Naive thymus-derived CD4-positive, alpha-beta T cell (primary cell): Measurements from ENCODE around the gene RBBP7. TPM values are rescaled to one million over a fixed set of nuclear protein-coding genes. Genes with fewer than 3 reads are reported as not detected.
A peak's percentile ranks its signal among the peaks of the same experiment; 100 is the strongest.

Experiments
- ATAC-seq: fragments of 150-1000 bp; cut with Tn5 transposase; 2 replicates; pipeline ENCODE4 v1.10.0; 2021; ENCODE audit warnings: mild to moderate bottlenecking, moderate library complexity
- CTCF ChIA-PET: fragments of 350-600 bp; sonication (Branson Sonifier 250); formaldehyde crosslinking; loops from one replicate; lab custom pipeline; 2021; ENCODE audit warnings: antibody characterized with exemption; lab: Charles Lee
- POLR2A ChIA-PET: fragments of 350-600 bp; sonication (Branson Sonifier 250); formaldehyde crosslinking; loops from one replicate; lab custom pipeline; 2021; ENCODE audit warnings: antibody characterized with exemption, inconsistent platforms; lab: Charles Lee
- DNase-seq, 9 donors: peaks; one replicate each; pipeline versions ENCODE4 v3.0.0 to v3.0.0-alpha.2; 2020 to 2022; ENCODE audit warnings: mixed read lengths in 1 of 9
- H3K27ac ChIP-seq: one replicate; pipeline ENCODE4 v1.7.0; 2013; ENCODE audit warnings: mild to moderate bottlenecking, low read depth, low read length, moderate library complexity
- H3K27me3 ChIP-seq, 2 donors: one replicate each; pipeline ENCODE4 v1.7.0; 2013; ENCODE audit warnings: low read length in 2 of 2, mild to moderate bottlenecking in 2 of 2, moderate library complexity in 2 of 2; ENCODE audit not compliant: control insufficient read depth in 2 of 2, insufficient read depth in 2 of 2
- H3K36me3 ChIP-seq, 3 experiments: 1 replicate in 2 of 3; 2 replicates in 1 of 3; pipeline ENCODE4 v1.7.0; 2013; ENCODE audit warnings: low read length in 3 of 3, mild to moderate bottlenecking in 3 of 3, moderate library complexity in 1 of 3; ENCODE audit not compliant: insufficient read depth in 3 of 3, control insufficient read depth in 2 of 3
- H3K4me1 ChIP-seq, 2 donors: one replicate each; pipeline ENCODE4 v1.7.0; 2013; ENCODE audit warnings: low read length in 2 of 2, mild to moderate bottlenecking in 2 of 2, moderate library complexity in 1 of 2; ENCODE audit not compliant: control insufficient read depth in 2 of 2, insufficient read depth in 2 of 2
- H3K4me3 ChIP-seq: 2 replicates; pipeline ENCODE4 v1.7.0; 2013; ENCODE audit warnings: mild to moderate bottlenecking, low read length
- H3K9me3 ChIP-seq, 3 experiments: 1 replicate in 2 of 3; 2 replicates in 1 of 3; pipeline ENCODE4 v1.7.0; 2013; ENCODE audit warnings: low read length in 3 of 3; ENCODE audit not compliant: control insufficient read depth in 2 of 3
- H3K27ac Mint-ChIP-seq, 9 donors: one replicate each; pipeline ENCODE4 v1.8.0; 2020 to 2022; ENCODE audit warnings: mixed read lengths in 9 of 9, mild to moderate bottlenecking in 8 of 9, moderate library complexity in 5 of 9, inconsistent platforms in 2 of 9
- H3K27me3 Mint-ChIP-seq, 5 donors: one replicate each; pipeline ENCODE4 v1.8.0; 2021 to 2022; ENCODE audit warnings: mixed read lengths in 5 of 5, mild to moderate bottlenecking in 1 of 5
- H3K36me3 Mint-ChIP-seq, 5 donors: one replicate each; pipeline ENCODE4 v1.8.0; 2020 to 2022; ENCODE audit warnings: mixed read lengths in 5 of 5, mild to moderate bottlenecking in 3 of 5, inconsistent platforms in 1 of 5
- H3K4me1 Mint-ChIP-seq, 7 donors: one replicate each; pipeline ENCODE4 v1.8.0; 2020 to 2022; ENCODE audit warnings: mixed read lengths in 7 of 7, mild to moderate bottlenecking in 3 of 7, inconsistent platforms in 1 of 7
- H3K4me3 Mint-ChIP-seq, 10 donors: one replicate each; pipeline ENCODE4 v1.8.0; 2020 to 2022; ENCODE audit warnings: mild to moderate bottlenecking in 10 of 10, mixed read lengths in 10 of 10, moderate library complexity in 6 of 10, inconsistent platforms in 2 of 10
- H3K9me3 Mint-ChIP-seq, 11 donors: one replicate each; pipeline ENCODE4 v1.8.0; 2020 to 2022; ENCODE audit warnings: mixed read lengths in 11 of 11, mild to moderate bottlenecking in 4 of 11, inconsistent platforms in 1 of 11, moderate library complexity in 1 of 11
- intact Hi-C, 2 donors: fragments of 100-400 bp; cut with micrococcal nuclease; formaldehyde crosslinking; loops; one replicate each; pipeline ENCODE4 v1.15.1; 2023
- polyA plus RNA-seq, 2 donors: library from polyadenylated mRNA; unstranded; fragments of 300-500 nt; fragmentation: Illumina TruSeq; gene quantifications; one replicate each; pipeline ENCODE4 v1.2.3, GENCODE V29; 2021
- total RNA-seq, 6 experiments: library from RNA in 5 of 6; stranded (reverse) in 5 of 6; gene quantifications; 1 replicate in 5 of 6; 2 replicates in 1 of 6; pipeline ENCODE4 v1.2.3 and lab custom pipeline; 2021 to 2026

The RBBP7 gene
- total and polyA plus RNA-seq, 7 experiments from 2014 or later: 82.9 to 145 (median 95.6) TPM

DNA sequence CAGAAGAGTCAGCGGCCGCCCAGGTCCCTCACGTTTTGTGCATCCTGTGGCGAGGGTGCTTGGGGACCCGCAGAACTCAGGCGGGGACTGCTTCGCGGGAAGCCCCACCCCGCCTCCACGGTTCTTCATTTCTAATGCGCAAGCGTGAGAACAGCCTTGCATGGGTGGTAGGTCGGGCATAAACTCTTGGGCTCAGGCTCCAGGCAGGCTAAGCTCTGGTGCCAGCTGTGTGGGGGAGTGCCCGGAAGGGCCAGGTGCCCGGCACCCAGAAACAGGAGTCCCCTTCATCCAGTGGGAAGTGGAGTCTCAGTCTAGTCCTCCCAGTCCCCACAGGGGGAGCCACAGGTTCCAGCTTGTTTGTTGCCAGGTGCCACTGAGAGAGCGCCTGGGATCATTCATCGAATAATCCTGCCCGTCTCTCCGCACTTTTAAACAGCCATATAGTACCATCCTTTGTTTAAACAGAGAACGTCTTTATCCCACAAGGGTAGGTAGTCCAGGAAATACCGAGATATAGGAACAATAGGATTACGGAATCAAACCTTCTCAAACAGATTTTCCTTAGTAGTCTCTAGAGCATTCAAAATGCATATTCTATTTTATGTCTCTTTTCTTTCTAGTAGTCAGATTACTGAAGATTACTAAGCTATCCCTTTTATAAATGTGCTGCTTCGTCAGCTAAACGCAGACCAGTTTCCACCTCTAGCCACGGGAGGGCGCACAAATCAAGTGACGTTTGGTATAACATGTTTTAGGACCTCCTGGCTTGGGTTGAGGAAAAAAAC is 12.7 kb upstream of the RBBP7 start:
- no peaks in the 10 kb centered on the region for H3K27me3 ChIP-seq
- Mint-ChIP-seq H3K27ac (peak overlapping the region in 7 of 9 donors; percentile 31 to 88 (median 67)), H3K4me3 (peak overlapping the region; percentile 73 to 82 (median 78)), H3K9me3 (peaks cover 0 to 2% (median 0%) of the 10 kb centered on the region in 11 donors), H3K27me3 (peaks cover 0 to 12% (median 0%) of the 10 kb centered on the region in 5 donors), H3K4me1 (peaks cover 0 to 10% (median 4%) of the 10 kb centered on the region in 7 donors), H3K36me3 (no peaks in the 10 kb centered on the region)
- H3K4me3 ChIP-seq: peak overlapping the region; percentile 74
- DNase-seq: peak; percentile 32 to 64 (median 57)
- no peaks in the 10 kb centered on the region for H3K36me3 ChIP-seq
- intact Hi-C loops: loop anchor here (1.0 to 2.0 kb wide), 5 partner anchors 9 to 163 kb away; partner anchors contain the start of genes RBBP7 (in 2 of the 2) and REPS2 (in 2 of the 2)
- ChIA-PET POLR2A (interaction anchor here (0.9 to 2.3 kb wide), 5 partner anchors 7 to 15 kb away, joined by 3 to 17 read pairs (median 7); partner anchors contain the start of gene RBBP7), CTCF (interaction anchor here (0.6 to 2.8 kb wide), 10 partner anchors 9 to 164 kb away, joined by 3 to 16 read pairs (median 4); no protein-coding TSS in a partner anchor)
- H3K27ac ChIP-seq: peak overlapping the region; percentile 60
- no peaks in the 10 kb centered on the region for H3K9me3 ChIP-seq
- peak; percentile 86 for ATAC-seq
- no peaks in the 10 kb centered on the region for H3K4me1 ChIP-seq

DNA sequence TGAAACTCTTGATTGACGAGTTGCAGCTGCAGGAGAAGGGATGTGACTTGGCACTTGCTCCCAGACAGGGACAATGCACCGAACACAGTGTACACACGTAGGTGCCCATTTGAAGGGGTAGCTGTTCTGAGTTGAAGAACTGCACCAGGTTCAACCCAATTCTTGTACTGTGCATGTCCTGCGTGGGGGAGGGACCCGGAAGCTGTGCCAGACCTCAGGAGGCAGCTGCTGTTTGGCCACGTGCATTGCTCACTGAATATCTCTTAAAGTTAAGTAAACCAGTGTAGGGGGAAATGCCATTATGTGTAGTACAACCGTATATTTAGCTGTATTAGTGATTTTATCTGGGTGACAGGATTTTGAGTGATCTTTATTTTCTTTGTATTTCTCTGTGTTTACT is 12.0 kb upstream of the RBBP7 start:
- Mint-ChIP-seq H3K36me3 (no peaks in the 10 kb centered on the region), H3K4me1 (peaks cover 0 to 10% (median 4%) of the 10 kb centered on the region in 7 donors), H3K4me3 (peak overlapping the region; percentile 66 to 82 (median 78)), H3K9me3 (peaks cover 0 to 2% (median 0%) of the 10 kb centered on the region in 11 donors), H3K27ac (peak overlapping the region in 1 of 9 donors; percentile 47), H3K27me3 (peaks cover 0 to 19% (median 0%) of the 10 kb centered on the region in 5 donors)
- Histone ChIP-seq H3K36me3 (no peaks in the 10 kb centered on the region), H3K9me3 (no peaks in the 10 kb centered on the region), H3K27ac (no peak overlapping the region), H3K4me1 (no peaks in the 10 kb centered on the region), H3K4me3 (peak overlapping the region; percentile 11), H3K27me3 (no peaks in the 10 kb centered on the region)
- ATAC-seq (peak; percentile 40), DNase-seq (no peak)
- POLR2A ChIA-PET: interaction anchor here (0.9 to 2.3 kb wide), 5 partner anchors 8 to 14 kb away, joined by 3 to 17 read pairs (median 7); partner anchors contain the start of gene RBBP7
- intact Hi-C loops: loop anchor here (2.0 kb wide), 2 partner anchors 55 to 65 kb away; partner anchors contain the start of gene REPS2 (in 2 of the 2)
- CTCF ChIA-PET: interaction anchor here (0.7 to 2.8 kb wide), 7 partner anchors 9 to 165 kb away, joined by 3 to 16 read pairs (median 5); no protein-coding TSS in a partner anchor

DNA sequence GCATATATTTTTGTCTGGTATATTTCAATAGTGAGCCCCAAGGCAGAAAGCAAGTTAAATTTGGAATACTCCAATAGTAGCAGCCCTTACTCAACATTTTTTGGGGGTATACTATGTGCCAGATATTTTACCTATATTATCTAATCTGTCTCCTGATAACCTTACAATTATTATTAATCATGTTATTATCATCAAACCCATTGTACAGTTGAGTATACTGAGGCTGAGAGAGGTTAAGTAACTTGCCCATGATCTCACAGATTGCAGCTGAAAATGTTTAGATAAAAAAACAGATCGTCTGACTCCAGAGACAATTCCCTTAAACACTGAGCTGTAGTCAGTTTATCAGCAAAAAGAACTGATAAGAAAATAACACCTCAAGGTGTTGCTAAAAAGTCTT is 6.5 kb upstream of the RBBP7 start:
- Mint-ChIP-seq H3K9me3 (no peaks in the 10 kb centered on the region), H3K4me3 (no peak overlapping the region), H3K27me3 (peaks cover 0 to 41% (median 0%) of the 10 kb centered on the region in 5 donors), H3K27ac (no peak overlapping the region), H3K4me1 (peaks cover 0 to 2% (median under 1%) of the 10 kb centered on the region in 7 donors), H3K36me3 (no peaks in the 10 kb centered on the region)
- DNase-seq (no peak), ATAC-seq (no peak)
- Histone ChIP-seq H3K36me3 (no peaks in the 10 kb centered on the region), H3K27ac (no peak overlapping the region), H3K9me3 (no peaks in the 10 kb centered on the region), H3K4me3 (no peak overlapping the region), H3K4me1 (no peaks in the 10 kb centered on the region), H3K27me3 (no peaks in the 10 kb centered on the region)
- intact Hi-C loops: loop anchor here (10.0 kb wide), 2 partner anchors 858 to 1542 kb away; partner anchors contain the start of genes PIGA (in 1 of the 2) and SCML1 (in 1 of the 2)
- CTCF ChIA-PET: no interaction called here
- POLR2A ChIA-PET: no interaction called here

DNA sequence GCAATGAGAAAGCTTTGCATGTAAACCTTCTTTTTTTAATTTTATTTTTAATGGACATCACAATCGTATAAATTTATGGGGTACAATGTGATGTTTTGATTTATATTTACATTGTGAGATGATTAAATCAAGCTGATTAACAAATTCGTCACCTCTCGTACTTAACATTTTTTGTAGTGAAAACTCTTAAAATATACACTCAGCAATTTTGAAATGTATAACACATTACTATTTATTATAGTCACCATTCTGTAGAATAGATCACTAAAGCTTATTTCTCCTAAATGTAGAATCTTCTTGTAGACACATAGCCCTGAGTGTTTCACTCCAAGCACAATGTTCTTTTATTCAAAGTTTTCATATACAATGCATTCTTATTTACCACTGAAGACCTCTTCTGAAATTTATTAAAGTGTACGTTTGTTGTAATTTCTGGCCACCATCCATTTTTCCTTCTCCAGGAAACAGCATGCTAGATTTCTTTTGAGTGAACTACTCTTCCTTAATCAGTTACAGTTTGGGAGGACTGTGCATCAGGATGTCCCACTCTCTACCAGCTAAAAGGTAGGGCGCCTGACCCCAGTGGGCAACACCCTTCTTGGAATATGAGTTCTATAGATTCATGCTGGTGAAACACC is 4.4 kb upstream of the RBBP7 start:
- Histone ChIP-seq H3K4me1 (peaks cover 0 to 7% of the 10 kb centered on the region in 2 donors), H3K9me3 (no peaks in the 10 kb centered on the region), H3K36me3 (peaks cover 0 to 3% (median 0%) of the 10 kb centered on the region in 3 experiments), H3K27ac (no peak overlapping the region), H3K27me3 (no peaks in the 10 kb centered on the region), H3K4me3 (no peak overlapping the region)
- ATAC-seq: no peak
- Mint-ChIP-seq H3K9me3 (no peaks in the 10 kb centered on the region), H3K4me1 (peaks cover 0 to 14% (median 8%) of the 10 kb centered on the region in 7 donors), H3K27me3 (peaks cover 0 to 37% (median 0%) of the 10 kb centered on the region in 5 donors), H3K36me3 (no peaks in the 10 kb centered on the region), H3K4me3 (no peak overlapping the region), H3K27ac (no peak overlapping the region)
- POLR2A ChIA-PET: interaction anchor here (0.5 to 0.6 kb wide), 2 partner anchors 355 to 2000 kb away, joined by 3 read pairs; no protein-coding TSS in a partner anchor
- CTCF ChIA-PET: no interaction called here
- intact Hi-C loops: loop anchor here (10.0 kb wide), 2 partner anchors 860 to 1540 kb away; partner anchors contain the start of genes PIGA (in 1 of the 2) and SCML1 (in 1 of the 2)
- no peak for DNase-seq

DNA sequence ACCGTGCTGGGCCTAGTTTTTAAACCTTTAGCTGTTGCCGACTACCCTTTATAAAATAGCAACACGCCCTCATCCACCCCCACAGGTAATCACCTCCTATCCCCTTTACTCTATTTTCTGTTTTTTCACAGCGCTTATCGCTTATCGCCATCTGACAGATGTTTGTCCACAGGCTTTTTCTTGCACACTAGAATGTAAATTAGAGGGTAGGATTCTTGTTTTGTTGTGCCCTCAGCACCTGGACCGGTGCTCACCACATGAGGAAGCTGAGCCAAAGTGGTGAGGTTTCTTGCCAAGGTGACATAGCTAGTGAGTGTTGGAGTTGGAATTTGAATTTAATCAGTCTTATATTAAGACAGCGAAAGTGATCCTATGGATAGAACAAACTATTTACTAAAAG is 2.9 kb upstream of the RBBP7 start:
- DNase-seq (no peak), ATAC-seq (no peak)
- CTCF ChIA-PET: interaction anchor here (1.0 to 2.7 kb wide), 3 partner anchors 10 to 19 kb away, joined by 3 to 16 read pairs (median 4); no protein-coding TSS in a partner anchor
- intact Hi-C loops: loop anchor here (10.0 kb wide), 2 partner anchors 862 to 1538 kb away; partner anchors contain the start of genes PIGA (in 1 of the 2) and SCML1 (in 1 of the 2)
- Histone ChIP-seq H3K36me3 (peaks cover 0 to 3% (median 0%) of the 10 kb centered on the region in 3 experiments), H3K9me3 (no peaks in the 10 kb centered on the region), H3K4me1 (peaks cover 0 to 14% of the 10 kb centered on the region in 2 donors), H3K27me3 (no peaks in the 10 kb centered on the region), H3K4me3 (no peak overlapping the region), H3K27ac (no peak overlapping the region)
- POLR2A ChIA-PET: interaction anchor here (2.5 kb wide), 1 partner anchor 9 kb away, joined by 9 read pairs; no protein-coding TSS in a partner anchor
- no peak overlapping the region for H3K4me3 Mint-ChIP-seq
- peaks cover 2 to 27% (median 18%) of the 10 kb centered on the region in 7 donors for H3K4me1 Mint-ChIP-seq
- peaks cover 0 to 31% (median 0%) of the 10 kb centered on the region in 5 donors for H3K27me3 Mint-ChIP-seq
- H3K36me3 Mint-ChIP-seq: peaks cover 0 to 4% (median 0%) of the 10 kb centered on the region in 5 donors
- H3K27ac Mint-ChIP-seq: peak overlapping the region in 1 of 9 donors; percentile 38
- no peaks in the 10 kb centered on the region for H3K9me3 Mint-ChIP-seq
